GM19025 (cell line): ENCODE results near the gene BEAN1.
"Not testable (repeated sequence)": the region's sequence is repeated elsewhere in the genome, so short reads cannot be mapped to it uniquely, and the experiment has no call there.

Experiments used
- ATAC-seq: cut with Tn5 transposase; IDR thresholded peaks from one replicate; pipeline ENCODE4 v1.9.1; 2021; ENCODE audit warnings: mild to moderate bottlenecking, low read depth, moderate library complexity; ENCODE audit not compliant: unreplicated experiment

BEAN1 gene

GRCh38 chr16:66466636-66467035, 39.5 kb downstream of the BEAN1 start:
- not testable (repeated sequence) for ATAC-seq

GRCh38 chr16:66467611-66468010, 40.5 kb downstream of the BEAN1 start:
- ATAC-seq, result no peak

DNA sequence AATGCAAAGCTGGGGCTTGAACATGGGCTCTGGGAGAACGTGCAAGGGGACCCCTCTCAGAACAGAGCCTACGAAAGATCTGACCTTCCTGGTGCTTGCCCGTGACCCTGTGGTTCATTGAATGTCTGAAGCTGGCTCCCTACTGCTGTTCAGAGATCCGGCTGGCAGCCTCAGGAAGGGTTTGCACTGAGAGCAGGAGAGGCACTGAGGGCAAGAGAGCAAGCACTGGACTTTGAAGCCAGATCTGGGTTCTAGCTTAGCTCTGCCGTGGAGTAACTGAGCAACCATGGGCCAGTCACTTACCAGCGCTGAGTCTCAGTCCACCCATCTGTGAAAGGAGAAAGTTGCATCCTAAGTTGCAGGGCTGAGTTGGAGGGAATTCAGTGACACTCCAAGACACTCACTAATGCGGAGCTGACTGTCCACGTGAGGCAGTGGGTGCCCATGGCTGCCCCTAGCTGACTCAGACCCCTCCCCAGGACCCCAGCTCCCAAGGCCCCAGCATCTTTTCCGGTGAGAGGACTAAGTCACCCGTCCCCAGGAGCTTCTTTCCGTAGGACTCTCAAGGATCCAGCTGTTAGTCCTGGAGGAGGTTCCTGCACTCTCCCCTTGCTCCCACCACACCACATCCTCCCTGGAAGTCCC, 41.3 kb downstream of the BEAN1 start:
- no peak for ATAC-seq

GRCh38 chr16:66469291-66469946, 42.3 kb downstream of the BEAN1 start:
- no peak for ATAC-seq

- no peak for ATAC-seq
These were observed 43.0 kb downstream of the BEAN1 start for GRCh38 chr16:66469947-66470546.

- ATAC-seq, result no peak
These were observed 43.5 kb downstream of the BEAN1 start for GRCh38 chr16:66470556-66470955.

DNA sequence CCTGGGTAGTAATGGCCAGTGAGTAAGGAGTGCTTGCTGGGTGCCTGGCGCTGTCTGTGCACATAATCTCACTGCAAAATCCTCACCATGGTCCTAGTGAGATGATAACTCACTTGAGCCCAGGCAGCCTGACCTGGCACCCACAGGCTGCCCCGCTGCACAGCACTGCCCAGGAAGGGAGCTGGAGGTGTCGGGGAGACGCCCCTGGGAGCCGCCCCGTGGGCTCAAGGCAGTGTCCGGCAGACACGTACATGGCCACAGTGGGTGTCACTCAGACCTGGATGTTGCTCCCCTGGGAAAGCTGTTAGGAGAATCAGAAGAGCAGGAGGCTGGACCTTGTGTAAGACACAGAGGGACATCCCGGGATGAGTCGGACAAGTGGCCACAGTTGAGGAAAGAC, 44.2 kb downstream of the BEAN1 start:
- no peak for ATAC-seq

- ATAC-seq, result no peak
These were observed 44.8 kb downstream of the BEAN1 start for GRCh38 chr16:66471716-66472393.

- ATAC-seq, result no peak
These were observed 46.0 kb downstream of the BEAN1 start for GRCh38 chr16:66473051-66473571.

DNA sequence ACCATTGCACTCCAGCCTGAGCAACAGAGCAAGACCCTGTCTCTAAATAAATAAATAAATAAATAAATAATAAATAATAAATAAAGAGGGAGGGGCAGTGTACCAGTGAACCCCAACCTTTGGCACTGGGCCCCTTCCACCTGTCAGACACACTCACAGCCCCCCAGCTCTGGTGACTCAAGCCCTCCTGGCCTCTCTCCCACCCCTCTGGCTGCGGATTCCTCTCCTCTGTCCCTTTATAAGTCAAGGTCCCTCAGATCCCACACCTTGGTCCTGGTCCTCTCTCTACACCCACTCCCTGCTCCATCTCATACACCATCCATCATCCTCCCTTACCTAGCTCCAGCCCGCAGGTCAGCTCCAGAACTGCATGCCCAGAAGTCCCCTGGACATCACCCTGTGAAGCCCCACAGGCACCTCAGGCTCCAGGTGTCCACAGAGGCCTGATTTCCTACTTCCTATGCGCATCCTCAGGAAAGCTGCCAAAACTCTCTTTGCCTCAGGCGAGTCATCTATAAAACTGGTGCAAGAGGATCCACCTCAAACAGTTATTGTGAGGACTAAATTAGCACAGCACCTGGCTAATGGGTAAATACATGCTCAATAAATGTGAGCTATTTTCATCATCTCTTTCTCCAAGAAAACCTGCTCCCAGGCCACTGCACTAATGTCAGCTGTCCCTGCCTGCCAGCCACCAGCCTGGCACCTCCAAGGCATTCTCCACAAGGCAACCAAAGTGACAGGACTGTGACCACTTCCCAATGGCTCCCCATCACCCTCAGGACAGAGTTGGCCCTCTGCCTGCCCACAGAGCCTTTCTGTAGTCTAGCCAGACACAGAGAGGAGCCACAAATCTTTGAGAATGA, 46.8 kb downstream of the BEAN1 start:
- ATAC-seq, result no peak

- peak; percentile 83 for ATAC-seq
These were observed 47.7 kb downstream of the BEAN1 start for GRCh38 chr16:66474750-66475199.

DNA sequence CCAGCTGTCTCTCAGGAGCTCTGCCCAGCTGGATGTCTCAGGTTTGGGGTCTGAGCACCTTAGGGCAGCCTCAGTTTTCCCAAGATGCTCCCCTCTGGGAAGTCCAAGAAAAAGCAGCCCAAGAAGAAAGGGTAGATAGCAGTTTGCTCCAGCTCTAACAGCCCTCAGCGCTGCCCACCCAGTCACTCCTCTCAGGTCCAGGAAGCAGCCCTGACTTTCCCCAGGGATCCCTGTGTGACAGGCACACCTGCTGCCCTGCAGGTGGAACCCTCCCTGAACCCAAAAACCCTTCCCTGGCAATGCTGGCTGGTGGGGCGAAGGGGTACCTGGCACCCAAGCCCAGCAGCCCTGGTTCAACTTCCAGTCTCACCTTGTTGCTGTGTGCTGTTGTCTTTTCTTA, 48.1 kb downstream of the BEAN1 start:
- no peak for ATAC-seq

DNA sequence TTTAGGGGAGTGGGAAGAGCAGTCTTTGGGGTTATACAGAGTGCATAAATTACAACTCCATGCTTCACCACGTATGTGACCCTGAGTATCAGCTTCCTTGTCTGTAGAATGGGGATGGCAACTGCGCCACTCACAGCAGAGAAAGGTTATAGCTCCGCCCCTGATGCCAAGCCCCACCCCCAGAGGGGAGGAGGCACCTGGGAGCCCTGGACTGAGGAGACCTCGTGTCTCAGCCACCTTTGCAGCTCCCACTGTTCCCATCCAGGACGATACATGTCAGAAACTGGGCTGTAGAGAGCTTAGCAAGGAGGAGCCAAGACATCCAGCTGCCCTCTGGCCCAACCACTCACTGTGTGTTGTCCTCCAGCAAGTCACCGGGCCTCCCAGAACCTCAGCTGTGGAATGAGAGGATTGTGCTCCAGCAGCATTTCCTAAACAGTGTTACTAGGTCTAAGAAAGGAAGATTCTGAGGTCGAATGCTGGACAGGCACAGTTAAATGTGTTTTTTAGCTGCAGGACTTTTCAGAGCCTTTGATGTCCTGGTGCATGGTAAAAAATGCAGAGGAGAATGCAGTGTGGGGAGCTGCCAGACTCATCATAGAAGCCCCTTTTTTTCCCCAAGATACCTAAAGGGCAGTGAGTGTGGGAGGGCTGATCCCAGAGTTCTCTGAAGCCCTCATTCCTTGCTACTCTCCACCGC, 49.4 kb downstream of the BEAN1 start:
- no peak for ATAC-seq

- no peak for ATAC-seq
These were observed 50.0 kb downstream of the BEAN1 start for GRCh38 chr16:66477028-66477515.

GRCh38 chr16:66478733-66479511, 51.8 kb downstream of the BEAN1 start:
- peak; percentile 40 for ATAC-seq

GRCh38 chr16:66479661-66480264, 52.7 kb downstream of the BEAN1 start:
- ATAC-seq, result no peak

DNA sequence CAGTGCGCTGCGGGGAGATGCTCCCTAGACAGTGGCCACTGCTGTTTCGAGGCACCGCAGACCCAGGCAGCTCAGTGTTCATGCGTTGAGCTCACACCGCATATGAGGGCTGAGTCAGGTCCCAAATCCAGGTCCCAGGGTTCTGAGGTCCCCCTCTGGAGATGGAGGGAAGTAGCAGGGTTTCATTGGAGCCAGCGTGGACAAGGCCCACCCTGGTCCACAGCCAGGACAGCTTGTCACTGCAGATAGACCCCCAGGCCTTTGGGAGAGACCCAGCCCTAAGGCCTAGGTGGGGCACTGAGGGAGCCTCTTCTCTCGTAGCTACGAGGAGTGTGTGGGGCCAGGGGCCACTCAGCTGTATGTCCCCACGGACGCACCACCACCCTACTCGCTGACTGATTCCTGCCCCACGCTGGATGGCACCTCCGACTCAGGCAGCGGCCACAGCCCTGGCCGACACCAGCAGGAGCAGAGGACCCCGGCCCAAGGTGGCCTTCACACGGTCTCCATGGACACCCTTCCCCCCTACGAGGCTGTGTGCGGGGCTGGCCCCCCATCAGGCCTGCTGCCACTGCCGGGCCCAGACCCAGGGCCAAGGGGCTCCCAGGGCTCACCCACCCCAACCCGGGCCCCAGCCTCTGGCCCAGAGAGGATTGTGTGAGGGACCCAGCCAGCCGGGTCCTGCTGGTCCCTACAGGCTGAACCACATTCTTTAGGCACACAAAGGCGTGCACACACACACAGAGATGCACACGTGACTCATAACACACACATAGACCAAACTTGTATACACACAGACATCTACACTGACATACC, 53.4 kb downstream of the BEAN1 start:
- no peak for ATAC-seq
